GM18909 (cell line): ENCODE results near the gene MAPKAPK2.
A peak's percentile ranks its signal among the peaks of the same experiment; 100 is the strongest.

Experiments
- ATAC-seq: cut with Tn5 transposase; IDR thresholded peaks from one replicate; pipeline ENCODE4 v1.9.1; 2021; ENCODE audit warnings: mild to moderate bottlenecking; ENCODE audit not compliant: unreplicated experiment, poor library complexity

MAPKAPK2 gene

GRCh38 chr1:206716870-206717673, 32.4 kb downstream of the MAPKAPK2 start:
- ATAC-seq: peak; percentile 77

DNA sequence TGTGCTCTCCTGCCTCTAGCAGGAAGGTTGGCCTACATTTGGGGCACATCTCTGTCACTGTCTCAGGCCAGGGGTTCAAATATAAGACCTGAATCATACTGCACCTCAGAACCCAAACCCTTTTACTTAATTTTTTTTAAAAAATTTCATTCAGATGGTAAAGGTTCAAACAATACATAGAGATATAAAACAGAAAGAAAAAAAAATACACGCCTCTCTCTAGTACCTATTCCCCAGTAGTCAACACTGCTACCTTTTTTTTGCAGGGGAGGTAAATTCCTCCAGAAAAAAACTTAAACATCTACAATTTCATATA, 32.9 kb downstream of the MAPKAPK2 start:
- no peak for ATAC-seq

DNA sequence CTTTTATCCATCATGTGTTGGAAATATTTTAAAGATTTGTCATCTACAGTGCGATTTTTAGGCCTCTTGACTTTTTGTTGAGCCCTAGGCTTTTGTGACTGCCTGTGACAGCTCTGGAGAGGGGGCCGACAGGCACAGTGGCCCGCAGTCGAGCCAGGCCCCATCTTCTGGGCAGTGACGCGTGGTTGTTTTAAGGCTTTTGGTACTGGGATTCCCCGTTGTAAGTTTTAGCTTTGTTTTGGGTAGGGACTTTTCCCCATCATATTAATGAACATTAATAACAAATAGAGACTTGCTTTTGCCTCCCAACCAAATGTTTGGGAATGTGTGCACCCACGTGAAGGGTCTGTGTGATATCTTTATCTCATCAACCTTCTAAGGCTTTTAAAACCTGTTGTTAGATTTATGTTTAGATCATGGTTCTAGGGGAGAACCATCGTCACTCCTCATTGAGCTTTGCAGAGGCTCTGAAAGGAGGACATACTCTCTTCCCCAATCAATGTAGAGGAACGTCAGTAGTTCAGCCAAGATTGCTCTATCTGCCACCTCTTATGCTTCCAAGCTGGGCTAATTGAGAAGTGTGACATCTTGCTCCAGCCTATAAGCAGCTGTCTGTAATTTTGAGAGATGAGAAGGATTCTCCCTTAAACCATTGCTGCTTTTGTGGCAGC, 34.6 kb downstream of the MAPKAPK2 start:
- no peak for ATAC-seq

DNA sequence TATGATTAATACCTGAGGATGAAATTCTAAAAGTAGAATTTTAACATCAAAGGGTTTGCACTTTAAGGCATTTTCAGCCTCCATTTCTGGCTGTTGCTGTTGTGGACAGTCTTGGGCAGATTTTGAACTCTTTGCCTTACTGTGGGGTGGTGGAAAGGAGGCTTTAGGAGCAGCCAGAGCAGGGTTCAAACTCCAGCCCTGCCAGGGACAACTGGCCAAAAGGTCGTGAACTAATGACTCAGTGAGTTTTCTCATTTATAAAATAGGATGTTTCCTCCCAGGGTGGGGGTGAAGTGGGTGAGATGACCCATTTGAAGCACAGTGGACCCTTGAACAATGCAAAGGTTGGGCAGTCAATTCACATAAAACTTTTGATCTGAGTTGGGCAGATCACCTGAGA, 36.7 kb downstream of the MAPKAPK2 start:
- ATAC-seq: no peak

DNA sequence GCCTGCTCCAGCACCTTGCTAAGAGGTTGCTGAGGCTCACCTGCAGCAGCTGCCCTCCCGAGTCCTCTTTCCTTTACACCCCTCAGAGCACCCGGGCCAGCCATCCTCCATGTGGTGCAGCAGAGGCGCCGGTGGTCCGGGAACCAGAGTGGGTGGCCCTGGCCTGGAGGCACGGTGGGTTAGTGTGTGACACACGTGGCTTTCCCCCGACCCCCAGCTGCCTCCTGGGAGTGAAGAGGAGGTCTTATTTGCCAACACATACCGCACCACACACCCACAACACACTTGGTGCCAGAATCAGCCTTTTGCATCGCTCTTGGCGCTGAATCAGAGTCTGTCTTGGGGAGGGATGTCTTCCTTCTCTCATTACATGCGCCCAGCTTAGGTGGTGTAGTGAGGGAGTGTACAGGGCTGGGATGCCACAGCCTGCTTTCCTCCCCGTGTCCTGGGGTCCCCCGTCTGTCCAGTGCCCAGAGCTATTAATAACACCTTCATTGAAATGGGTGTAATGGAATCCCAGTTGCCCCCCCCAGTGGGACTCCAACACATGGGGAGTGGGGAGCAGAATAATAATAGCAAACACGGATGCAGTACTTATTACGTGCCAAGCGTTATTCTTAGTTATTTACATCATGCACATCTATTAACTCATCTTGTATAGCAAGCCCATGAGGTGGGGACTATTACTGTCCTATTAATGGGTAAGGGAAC, 38.2 kb downstream of the MAPKAPK2 start:
- ATAC-seq: no peak

- no peak for ATAC-seq
These were observed 38.7 kb downstream of the MAPKAPK2 start for GRCh38 chr1:206723462-206723804.

GRCh38 chr1:206723805-206724472, 39.2 kb downstream of the MAPKAPK2 start:
- ATAC-seq: no peak

GRCh38 chr1:206725109-206725963, 40.6 kb downstream of the MAPKAPK2 start:
- no peak for ATAC-seq

- ATAC-seq: no peak
These were observed 43.4 kb downstream of the MAPKAPK2 start for GRCh38 chr1:206727981-206728696.

GRCh38 chr1:206728697-206728987, 43.9 kb downstream of the MAPKAPK2 start:
- ATAC-seq: no peak

DNA sequence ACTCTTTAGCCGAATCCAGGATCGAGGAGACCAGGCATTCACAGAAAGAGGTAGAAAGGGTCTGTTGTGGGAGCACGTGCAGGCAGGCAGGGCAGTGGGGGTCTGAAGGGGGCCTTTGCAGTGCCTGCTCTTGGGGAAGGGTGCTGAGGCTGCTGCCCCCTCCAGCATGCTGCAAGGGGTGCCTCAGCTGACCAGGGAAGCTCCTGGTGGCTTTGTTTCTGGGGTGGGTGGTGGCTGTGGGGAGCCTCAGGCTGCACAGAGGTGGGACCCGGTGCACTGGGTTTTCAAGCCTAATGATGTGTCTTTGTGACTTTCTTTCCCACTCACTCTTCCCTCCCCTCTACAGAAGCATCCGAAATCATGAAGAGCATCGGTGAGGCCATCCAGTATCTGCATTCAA, 44.3 kb downstream of the MAPKAPK2 start:
- no peak for ATAC-seq

- ATAC-seq: no peak
These were observed 44.8 kb downstream of the MAPKAPK2 start for GRCh38 chr1:206729507-206729906.

DNA sequence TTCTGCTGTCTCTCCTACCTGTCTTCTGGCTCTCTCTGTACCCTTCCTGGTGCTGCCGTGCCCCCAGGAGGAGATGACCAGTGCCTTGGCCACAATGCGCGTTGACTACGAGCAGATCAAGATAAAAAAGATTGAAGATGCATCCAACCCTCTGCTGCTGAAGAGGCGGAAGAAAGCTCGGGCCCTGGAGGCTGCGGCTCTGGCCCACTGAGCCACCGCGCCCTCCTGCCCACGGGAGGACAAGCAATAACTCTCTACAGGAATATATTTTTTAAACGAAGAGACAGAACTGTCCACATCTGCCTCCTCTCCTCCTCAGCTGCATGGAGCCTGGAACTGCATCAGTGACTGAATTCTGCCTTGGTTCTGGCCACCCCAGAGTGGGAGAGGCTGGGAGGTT, 47.8 kb downstream of the MAPKAPK2 start:
- no peak for ATAC-seq

- no peak for ATAC-seq
These were observed 48.3 kb downstream of the MAPKAPK2 start for GRCh38 chr1:206732992-206733391.

DNA sequence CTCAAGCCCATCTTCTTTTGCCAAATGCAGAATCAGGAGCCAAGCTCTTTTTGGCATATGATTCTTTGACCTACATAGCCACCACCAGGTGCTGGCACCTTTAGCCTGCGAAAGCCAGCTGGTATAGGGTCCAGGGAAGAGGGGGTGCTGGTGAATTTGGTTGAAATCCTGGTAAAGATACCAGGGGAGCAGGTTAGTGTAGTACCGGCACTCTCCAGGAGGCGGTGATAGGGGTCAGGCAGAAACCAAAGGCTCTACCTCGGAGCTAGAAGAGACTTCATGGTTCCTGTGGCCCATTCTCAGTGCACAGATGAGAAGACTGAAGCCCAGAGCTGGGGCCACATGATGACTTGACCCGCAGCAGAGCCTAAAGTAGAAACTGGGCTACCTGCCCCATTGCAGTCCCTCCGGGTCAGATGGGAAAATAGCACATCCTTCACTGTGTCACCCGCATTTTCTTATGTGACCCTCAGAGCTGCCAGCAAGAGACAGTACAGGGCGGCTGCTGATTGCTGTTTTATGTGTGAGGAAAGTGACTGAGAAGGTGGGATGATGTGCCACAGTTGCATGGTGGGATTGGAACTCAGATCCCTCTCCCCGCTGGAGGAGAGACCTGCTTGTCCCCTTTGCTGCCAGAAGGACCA, 49.9 kb downstream of the MAPKAPK2 start:
- ATAC-seq: no peak

- no peak for ATAC-seq
These were observed 50.9 kb downstream of the MAPKAPK2 start for GRCh38 chr1:206735553-206736031.

DNA sequence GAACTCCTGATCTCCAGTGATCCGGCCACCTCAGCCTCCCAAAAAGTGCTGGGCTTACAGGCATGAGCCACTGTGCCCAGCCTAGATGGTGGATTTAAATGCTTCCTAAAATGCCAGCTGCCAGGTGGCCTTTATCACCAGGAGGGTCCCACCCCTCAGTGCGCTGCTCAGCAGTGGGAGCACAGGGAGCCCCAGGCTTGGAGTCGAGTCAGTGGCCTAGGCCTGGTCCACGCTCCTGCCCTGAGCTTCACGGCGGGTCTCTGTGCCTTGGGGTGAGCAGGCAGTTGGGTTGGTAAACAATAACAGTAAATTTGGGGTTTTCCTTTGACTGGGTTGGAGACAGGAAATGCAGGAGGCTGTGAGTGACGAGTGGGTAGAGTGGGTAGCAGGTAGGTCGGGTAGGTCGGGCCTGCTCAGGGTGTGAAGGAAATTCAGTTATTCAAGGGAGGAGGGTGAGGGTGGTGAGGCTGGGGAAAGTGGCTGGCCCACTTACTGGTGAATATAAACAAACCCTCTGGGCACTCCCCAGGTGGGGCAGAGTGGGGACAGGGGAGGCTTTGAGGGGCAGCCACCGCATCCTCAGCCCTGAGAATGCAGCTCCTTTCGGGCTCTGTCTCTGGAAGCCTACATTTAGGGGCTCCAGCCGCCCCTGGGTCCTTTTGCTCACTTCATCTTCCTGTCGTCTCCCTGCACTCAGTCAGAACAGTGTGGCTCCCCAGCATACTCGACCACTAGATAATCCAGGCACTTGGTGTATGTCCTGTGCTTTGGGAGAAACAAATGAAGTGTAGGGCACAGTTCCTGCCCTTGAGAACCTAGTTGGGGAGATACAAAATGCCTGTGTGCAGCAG, 52.4 kb downstream of the MAPKAPK2 start:
- ATAC-seq: no peak

DNA sequence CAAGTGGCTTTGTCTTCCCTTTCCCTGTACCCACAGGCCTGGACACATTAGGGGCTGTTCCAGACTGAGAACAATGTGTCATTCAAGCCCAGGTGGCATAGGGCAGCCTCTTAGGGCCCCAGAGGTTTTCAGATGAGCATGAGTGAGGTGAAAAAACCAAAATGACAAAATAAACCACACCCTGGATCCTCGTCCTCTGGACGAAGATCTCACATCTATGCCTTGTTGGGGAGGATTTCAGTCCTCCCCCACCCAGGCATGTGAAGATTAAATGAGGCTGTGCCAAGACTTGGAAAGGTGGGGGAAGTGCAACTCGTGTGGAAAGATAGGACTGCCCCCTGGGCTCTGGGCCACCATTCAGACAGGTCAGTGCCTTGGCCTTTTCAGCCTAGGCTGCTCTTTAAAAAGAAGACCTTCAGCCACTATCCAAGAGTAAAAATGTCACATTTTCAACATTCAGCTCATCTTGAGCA, 53.1 kb downstream of the MAPKAPK2 start:
- no peak for ATAC-seq
